COR-L47 (cell line): ENCODE results near the gene GRM8.
A peak's percentile ranks its signal among the peaks of the same experiment; 100 is the strongest.

ENCODE experiments used
- DNase-seq: peaks from one replicate; lab custom pipeline; 2025; lab: John Stamatoyannopoulos, UW

Gene GRM8

DNA sequence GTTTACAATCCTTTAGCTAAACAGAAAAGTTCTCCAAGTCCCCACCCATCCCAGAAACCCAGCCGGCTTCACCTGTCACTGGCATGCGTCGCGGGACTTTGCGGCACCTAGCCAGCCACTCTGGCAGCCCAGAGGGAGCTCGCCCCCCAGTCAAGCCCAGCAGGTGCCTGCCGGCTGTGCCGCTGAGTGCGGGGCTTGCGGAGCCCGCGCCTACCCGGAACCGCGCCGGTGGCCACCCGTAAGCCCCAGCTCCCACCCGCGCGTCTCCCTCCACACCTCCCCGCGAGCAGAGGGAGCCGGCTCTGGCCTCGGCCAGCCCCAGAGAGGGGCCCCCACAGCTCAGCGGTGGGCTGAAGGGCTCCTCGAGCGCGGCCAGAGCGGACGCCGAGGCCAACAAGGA lies 446.1 kb downstream of the GRM8 start:
- no peak for DNase-seq

DNA sequence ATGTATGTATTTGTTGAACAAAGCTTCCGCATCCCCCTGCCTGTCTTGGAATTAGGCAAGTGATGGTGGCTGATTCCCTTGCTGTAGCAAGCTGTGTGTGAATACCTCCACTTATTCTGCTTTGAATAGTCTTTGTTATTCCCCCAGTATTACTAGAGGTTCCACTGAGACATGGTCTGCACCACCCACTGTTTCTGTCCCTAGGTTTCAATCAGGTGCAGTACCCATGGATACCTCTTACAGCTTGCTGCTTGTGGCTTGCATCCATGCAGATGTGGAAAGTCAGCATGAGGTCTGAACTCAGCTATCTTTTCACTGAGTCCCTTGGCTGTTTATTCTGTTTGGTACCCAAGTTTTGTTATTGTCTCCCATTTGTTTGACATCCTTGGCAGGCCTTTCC lies 447.4 kb downstream of the GRM8 start:
- DNase-seq = no peak

DNA sequence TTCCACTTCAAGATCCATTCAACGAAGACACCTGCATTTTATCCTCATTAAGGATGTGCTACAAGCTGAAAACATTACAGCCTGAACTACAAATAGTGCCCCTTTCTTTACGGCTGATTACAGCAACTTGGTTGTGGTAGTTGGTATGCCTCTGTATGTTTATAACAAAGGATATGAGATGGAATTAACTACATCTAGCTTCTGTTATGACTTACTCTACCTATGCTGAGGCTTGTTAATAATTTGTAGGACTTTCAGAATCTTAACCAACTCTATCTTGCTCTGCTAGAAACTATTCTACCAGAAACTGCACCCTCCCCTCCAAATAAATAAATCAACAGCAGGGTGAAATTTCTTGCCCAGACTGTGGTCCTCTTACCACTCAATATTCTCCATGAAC lies 448.1 kb downstream of the GRM8 start:
- DNase-seq = no peak

- no peak for DNase-seq
Measured at GRCh38 chr7:126803990-126804389, 448.8 kb downstream of the GRM8 start.

GRCh38 chr7:126803060-126803665 lies 449.6 kb downstream of the GRM8 start:
- DNase-seq = peak; percentile 77

DNA sequence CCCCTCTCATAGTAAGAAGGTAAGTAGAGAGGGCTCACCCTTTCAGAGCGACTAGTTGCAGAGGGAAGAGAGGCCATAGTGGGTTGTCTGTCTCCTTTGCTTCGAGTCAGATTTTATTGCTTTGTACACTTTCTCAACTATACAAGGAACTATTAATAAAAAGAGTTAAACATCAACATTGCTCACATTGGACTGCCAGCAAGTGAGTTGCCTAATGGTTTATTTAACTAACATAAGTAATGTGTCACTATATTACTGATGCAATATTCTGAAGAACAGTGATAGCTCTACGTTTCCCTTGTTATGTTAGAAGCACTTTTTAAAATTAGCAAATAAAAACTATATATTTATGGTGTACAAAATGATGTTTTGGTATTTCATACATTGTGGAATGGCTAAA lies 451.0 kb downstream of the GRM8 start:
- no peak for DNase-seq

DNA sequence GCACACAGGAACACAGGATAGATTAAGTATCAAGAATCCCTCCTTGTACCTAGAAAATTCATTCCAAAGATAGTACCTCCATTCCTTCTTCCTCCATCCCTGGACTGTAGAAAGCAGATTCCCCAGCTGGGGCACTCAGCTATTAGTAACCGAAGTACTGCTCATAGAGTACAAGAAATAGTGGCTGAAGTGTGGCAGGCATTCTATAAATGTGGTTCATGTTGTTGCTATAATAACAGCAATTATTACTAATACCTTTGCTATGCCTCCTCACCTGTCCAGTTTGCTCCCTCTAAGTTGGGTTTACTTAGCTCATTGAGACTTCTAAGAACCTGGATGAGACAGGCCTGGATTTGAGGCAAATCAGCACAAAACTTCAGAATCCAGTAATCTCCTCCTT lies 453.2 kb downstream of the GRM8 start:
- DNase-seq = no peak

- DNase-seq = no peak
Measured at GRCh38 chr7:126792521-126792920, 460.2 kb downstream of the GRM8 start.

DNA sequence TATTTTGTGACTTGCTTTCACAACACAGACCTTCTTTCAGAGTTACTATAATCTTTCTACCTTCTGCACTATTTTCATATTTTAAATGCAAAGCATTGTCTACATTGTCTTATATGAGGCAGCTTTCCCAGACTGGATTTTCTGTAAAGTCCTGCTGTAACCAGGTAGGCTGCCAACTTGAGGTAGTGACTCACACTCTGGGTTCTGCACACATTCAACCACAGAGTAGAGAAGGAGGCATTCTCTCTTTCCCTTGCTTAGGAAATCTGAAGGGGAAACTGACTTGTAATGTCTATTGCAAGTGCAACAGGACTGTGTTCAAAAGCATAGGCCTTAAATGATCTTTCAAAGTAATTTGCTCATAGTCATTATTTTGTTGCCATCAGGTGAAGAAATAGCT lies 461.4 kb downstream of the GRM8 start:
- DNase-seq = no peak

GRCh38 chr7:126790763-126791162 lies 462.0 kb downstream of the GRM8 start:
- DNase-seq = peak; percentile 24

DNA sequence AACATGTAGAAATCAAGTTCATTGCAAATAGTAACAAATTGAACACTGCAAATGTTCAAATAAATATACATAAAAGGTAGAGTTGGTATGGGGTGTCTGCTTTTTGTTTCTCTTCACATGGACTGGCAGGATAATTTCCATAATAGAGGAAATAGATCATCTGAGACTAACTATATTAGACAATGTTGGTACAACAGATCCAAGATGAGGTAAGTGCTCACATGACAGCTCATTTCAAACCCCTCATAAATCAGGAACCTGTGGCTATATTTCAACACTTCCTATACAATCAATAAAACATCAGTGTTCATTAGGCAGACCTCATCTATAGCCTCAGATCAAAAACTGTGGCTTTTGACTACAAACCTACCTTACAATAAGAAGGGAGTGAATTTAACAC lies 469.1 kb downstream of the GRM8 start:
- DNase-seq = no peak

DNA sequence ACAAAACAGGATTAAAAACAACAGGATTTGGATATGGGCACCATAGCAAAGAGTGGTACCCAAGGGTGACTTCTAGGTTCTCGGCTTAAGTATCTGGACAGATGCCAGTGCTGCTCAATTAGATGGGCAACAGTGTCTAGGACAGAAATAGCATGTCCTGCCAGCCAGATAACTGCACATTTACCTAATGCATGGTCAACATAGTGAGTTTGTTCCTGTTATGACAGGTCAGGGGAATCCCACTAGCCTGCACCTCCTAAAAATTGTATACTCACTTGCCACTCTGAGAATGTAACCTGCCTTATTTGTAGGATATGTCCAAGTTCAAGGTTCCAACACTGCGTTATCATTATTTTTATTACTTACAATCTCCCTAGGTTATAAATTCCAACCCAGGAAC lies 471.7 kb downstream of the GRM8 start:
- DNase-seq = no peak

- peak; percentile 21 for DNase-seq
Measured at GRCh38 chr7:126778101-126778500, 474.6 kb downstream of the GRM8 start.

DNA sequence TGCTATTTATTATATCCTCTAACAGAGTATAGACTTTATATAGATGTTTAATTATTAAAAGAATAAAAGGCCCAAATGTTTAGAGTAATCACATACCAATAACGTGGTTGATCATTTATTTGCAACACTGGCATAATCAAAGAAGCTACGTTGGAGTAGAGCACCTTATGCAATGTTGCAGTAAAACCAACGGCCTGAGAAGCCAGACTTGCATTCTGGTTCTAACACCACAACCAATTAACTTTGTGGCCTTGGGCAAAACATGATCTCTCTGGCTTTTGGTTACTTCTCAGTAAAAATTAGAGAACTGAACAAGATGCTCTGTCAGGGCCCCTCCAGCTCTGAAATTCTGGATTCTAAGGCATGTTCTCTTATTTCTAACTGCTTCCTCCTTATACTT lies 476.2 kb downstream of the GRM8 start:
- no peak for DNase-seq

DNA sequence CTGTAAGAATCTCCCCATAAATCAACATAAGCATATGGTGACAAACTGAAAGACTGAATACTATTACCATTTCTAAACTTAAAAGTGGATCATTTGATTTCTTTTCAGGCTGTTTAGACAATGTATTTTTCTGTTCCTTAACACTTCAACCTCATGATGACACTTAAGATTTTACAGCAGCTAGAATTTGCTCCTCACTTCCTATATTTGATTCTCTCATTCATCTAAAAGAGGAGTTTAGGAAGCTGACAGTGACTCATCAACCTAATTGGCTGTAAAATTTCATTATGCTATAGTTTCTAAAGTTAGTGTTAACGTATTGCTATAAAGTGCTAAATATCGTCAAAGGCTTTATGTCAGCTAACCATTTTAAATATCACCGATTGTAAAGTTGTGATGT lies 478.7 kb downstream of the GRM8 start:
- DNase-seq = no peak

DNA sequence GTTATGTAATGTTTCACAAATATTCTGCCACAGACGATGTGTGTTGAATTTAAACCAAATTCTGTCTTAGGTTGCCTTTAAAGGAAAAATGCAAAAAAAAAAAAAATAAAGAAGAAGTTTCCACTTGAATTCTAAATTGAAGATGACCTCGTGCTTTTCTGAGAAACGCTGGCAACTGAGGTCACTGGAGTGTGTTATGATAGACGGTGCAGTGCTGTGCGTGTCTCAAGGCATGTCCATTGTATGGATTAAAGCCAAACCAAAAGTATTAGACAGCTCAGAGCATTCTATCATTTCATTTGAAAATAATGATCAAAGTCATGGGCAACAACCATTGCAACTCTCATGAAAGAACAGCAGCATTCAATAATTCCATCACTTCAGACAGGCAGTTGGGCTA lies 483.9 kb downstream of the GRM8 start:
- no peak for DNase-seq

DNA sequence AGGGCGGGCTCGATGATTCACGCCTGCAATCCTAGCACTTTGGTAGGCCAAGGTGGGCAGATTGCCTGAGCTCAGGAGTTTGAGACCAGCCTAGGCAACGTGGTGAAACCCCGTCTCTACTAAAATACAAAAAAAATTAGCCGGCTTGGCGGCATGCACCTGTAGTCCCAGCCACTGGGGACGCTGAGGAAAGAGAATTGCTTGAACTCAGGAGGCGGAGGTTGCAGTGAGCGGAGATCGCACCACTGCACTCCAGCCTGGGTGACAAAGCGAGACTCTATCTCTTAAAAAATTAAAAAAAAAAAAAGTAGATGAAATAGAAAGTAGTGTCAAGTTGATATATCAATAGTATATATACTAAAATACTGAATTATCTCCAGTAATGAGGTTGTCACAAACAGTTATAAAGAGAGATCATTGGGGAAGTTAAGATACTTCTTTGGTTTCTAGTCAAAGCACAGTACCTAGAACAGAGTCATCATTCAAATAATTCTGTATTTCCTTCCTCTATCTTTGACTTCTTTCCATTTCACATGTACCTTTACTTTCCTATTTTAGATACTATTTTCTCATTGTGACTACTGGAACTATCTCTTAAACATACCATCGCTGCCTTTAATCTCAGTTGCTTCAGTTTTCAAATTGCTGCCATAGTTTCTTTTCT lies 491.7 kb downstream of the GRM8 start:
- no peak for DNase-seq

- no peak for DNase-seq
Measured at GRCh38 chr7:126755381-126755780, 497.4 kb downstream of the GRM8 start.

DNA sequence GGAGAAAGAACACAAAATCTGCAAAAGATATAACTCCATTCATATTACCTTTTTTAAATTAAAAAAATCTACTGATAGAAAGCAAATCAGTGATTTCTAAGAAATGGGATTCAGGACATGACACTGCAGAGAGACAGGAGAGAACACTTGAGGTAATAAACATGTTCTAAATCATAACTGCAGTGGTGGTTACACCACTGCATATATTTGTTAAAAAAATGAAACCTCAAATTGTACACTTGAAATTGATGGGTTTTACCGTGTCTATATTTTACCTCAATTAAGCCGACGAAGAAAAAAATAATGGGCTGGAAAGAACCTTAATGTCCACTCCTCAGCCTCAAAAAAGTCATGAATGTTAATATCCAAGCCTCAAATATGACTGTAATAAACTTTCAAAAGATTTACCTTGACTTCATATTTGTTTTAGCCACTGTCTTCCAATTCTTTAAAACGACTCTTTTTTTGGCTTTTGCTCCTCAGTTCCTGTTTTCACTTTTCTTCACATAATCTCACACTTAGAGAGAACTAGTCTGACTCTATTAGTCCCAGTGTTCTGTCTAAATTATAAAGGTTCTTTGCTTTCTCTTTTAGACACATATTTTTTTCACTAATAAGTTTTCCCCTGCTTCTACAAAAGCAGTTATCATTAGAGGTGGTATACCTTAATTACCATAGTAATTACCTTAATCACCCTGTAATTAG lies 502.4 kb downstream of the GRM8 start:
- no peak for DNase-seq

GRCh38 chr7:126728967-126729366 lies 523.8 kb downstream of the GRM8 start:
- DNase-seq = no peak

DNA sequence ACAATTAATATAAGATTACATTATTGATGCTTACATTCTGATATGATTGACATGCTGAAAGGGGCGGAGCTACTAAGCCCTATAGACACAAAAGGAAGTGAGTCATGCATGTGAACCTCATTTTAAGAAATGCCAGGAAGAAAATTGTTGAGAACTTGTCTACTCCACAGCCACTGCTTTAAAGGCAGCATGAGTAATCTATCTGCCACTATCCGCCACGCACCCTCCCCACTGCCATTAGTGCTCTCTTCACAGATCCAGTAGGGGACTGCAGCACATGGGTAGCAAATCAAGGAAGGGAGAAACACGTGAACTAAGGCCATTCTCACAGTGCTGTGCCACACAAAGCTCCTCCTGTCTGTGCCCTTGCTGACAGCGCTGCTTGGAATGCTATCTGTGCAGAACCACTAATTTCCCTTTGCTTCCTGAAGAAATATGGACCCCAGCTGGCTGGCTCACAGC lies 524.8 kb downstream of the GRM8 start:
- no peak for DNase-seq

- no peak for DNase-seq
Measured at GRCh38 chr7:126723966-126724544, 528.7 kb downstream of the GRM8 start.

GRCh38 chr7:126720232-126720631 lies 532.5 kb downstream of the GRM8 start:
- no peak for DNase-seq
